Endothelial cell of umbilical vein (primary cell): ENCODE measurements around the gene NEIL3.

ENCODE experiments used
- CTCF ChIP-seq, 2 donors: IDR thresholded peaks; 1 replicate in 1 of 2; 2 replicates in 1 of 2; pipeline ENCODE4 v1.5.1; 2011; ENCODE audit warnings: low read length in 2 of 2, mild to moderate bottlenecking in 2 of 2, moderate library complexity in 2 of 2, control low read depth in 1 of 2, inconsistent platforms in 1 of 2, low read depth in 1 of 2; ENCODE audit not compliant: insufficient read depth in 1 of 2; ENCODE audit errors: extremely low read depth in 1 of 2
- GATA2 ChIP-seq: IDR thresholded peaks from 2 replicates; pipeline ENCODE4 v1.7.0; 2011; ENCODE audit warnings: low read depth, mild to moderate bottlenecking, moderate library complexity, mixed read lengths, low read length; ENCODE audit not compliant: insufficient read length, insufficient read depth
- MAX ChIP-seq: IDR thresholded peaks from 2 replicates; pipeline ENCODE4 v1.6.1; 2011; ENCODE audit not compliant: insufficient read depth, insufficient read length
- POLR2A ChIP-seq: IDR thresholded peaks from 2 replicates; pipeline ENCODE4 v1.6.1; 2012; ENCODE audit warnings: low read depth, mild to moderate bottlenecking, control low read depth, low read length
- POLR2AphosphoS5 ChIP-seq: IDR thresholded peaks from 2 replicates; pipeline ENCODE4 v1.6.1; 2012; ENCODE audit warnings: low read depth, mild to moderate bottlenecking, control low read depth, low read length, moderate library complexity; ENCODE audit not compliant: insufficient read depth

GRCh38 chr4:177367336-177367735 is 57.7 kb downstream of the NEIL3 start:
- no peak for TF ChIP-seq MAX
- TF ChIP-seq CTCF (IDR thresholded peaks at IDR 0.05; ENCODE audit: extremely low read depth in 1 of 2, insufficient read depth in 1 of 2, low read depth in 1 of 2, low read length in 2 of 2) = peak in 1 of 2 donors; percentile 2
- TF ChIP-seq POLR2A = no peak
- TF ChIP-seq POLR2AphosphoS5 = no peak
- TF ChIP-seq GATA2 = no peak
